ENCODE measurements around the gene PRKCB.

The PRKCB gene

GRCh38 chr16:23991066-23991465 lies 155.3 kb downstream of the PRKCB start:
- H3K9ac ChIP-seq (ENCODE audit: low read length): no peak overlapping the region
- no peak overlapping the region for H3K4me3 ChIP-seq (ENCODE audit: low read length)
- no peaks in the 10 kb centered on the region for H3K9me3 ChIP-seq (ENCODE audit: control insufficient read depth, low read length)
- H3K36me3 ChIP-seq (ENCODE audit: control insufficient read depth, insufficient read depth, low read length): no peaks in the 10 kb centered on the region
- H3K27me3 ChIP-seq (ENCODE audit: control insufficient read depth, insufficient read depth, low read length): no peaks in the 10 kb centered on the region
- no peaks in the 10 kb centered on the region for H3K4me1 ChIP-seq (ENCODE audit: control insufficient read depth, insufficient read depth, low read length)

- H3K36me3 ChIP-seq (ENCODE audit: control insufficient read depth, insufficient read depth, low read length): no peaks in the 10 kb centered on the region
- no peak overlapping the region for H3K4me3 ChIP-seq (ENCODE audit: low read length)
- H3K4me1 ChIP-seq (ENCODE audit: control insufficient read depth, insufficient read depth, low read length): no peaks in the 10 kb centered on the region
- H3K9me3 ChIP-seq (ENCODE audit: control insufficient read depth, low read length): no peaks in the 10 kb centered on the region
- no peaks in the 10 kb centered on the region for H3K27me3 ChIP-seq (ENCODE audit: control insufficient read depth, insufficient read depth, low read length)
- no peak overlapping the region for H3K9ac ChIP-seq (ENCODE audit: low read length)
Observed at GRCh38 chr16:23994615-23995014, 158.8 kb downstream of the PRKCB start.

- no peaks in the 10 kb centered on the region for H3K9me3 ChIP-seq (ENCODE audit: control insufficient read depth, low read length)
- H3K4me1 ChIP-seq (ENCODE audit: control insufficient read depth, insufficient read depth, low read length): no peaks in the 10 kb centered on the region
- H3K36me3 ChIP-seq (ENCODE audit: control insufficient read depth, insufficient read depth, low read length): no peaks in the 10 kb centered on the region
- no peaks in the 10 kb centered on the region for H3K27me3 ChIP-seq (ENCODE audit: control insufficient read depth, insufficient read depth, low read length)
- H3K4me3 ChIP-seq (ENCODE audit: low read length): no peak overlapping the region
- no peak overlapping the region for H3K9ac ChIP-seq (ENCODE audit: low read length)
Observed at GRCh38 chr16:23996258-23996955, 160.6 kb downstream of the PRKCB start.

GRCh38 chr16:23998771-23999170 lies 163.0 kb downstream of the PRKCB start:
- no peaks in the 10 kb centered on the region for H3K9me3 ChIP-seq (ENCODE audit: control insufficient read depth, low read length)
- H3K27me3 ChIP-seq (ENCODE audit: control insufficient read depth, insufficient read depth, low read length): no peaks in the 10 kb centered on the region
- H3K4me1 ChIP-seq (ENCODE audit: control insufficient read depth, insufficient read depth, low read length): no peaks in the 10 kb centered on the region
- H3K4me3 ChIP-seq (ENCODE audit: low read length): no peak overlapping the region
- no peaks in the 10 kb centered on the region for H3K36me3 ChIP-seq (ENCODE audit: control insufficient read depth, insufficient read depth, low read length)
- no peak overlapping the region for H3K9ac ChIP-seq (ENCODE audit: low read length)

- Histone ChIP-seq H3K27me3 (ENCODE audit: control insufficient read depth, insufficient read depth, low read length) (no peaks in the 10 kb centered on the region), H3K4me3 (ENCODE audit: low read length) (no peak overlapping the region), H3K9me3 (ENCODE audit: control insufficient read depth, low read length) (no peaks in the 10 kb centered on the region), H3K9ac (ENCODE audit: low read length) (no peak overlapping the region), H3K4me1 (ENCODE audit: control insufficient read depth, insufficient read depth, low read length) (no peaks in the 10 kb centered on the region), H3K36me3 (ENCODE audit: control insufficient read depth, insufficient read depth, low read length) (no peaks in the 10 kb centered on the region)
Observed at GRCh38 chr16:23999663-24000062, 163.9 kb downstream of the PRKCB start.

GRCh38 chr16:24001710-24002109 lies 165.9 kb downstream of the PRKCB start:
- Histone ChIP-seq H3K9me3 (ENCODE audit: control insufficient read depth, low read length) (no peaks in the 10 kb centered on the region), H3K4me1 (ENCODE audit: control insufficient read depth, insufficient read depth, low read length) (no peaks in the 10 kb centered on the region), H3K9ac (ENCODE audit: low read length) (no peak overlapping the region), H3K27me3 (ENCODE audit: control insufficient read depth, insufficient read depth, low read length) (no peaks in the 10 kb centered on the region), H3K4me3 (ENCODE audit: low read length) (no peak overlapping the region), H3K36me3 (ENCODE audit: control insufficient read depth, insufficient read depth, low read length) (no peaks in the 10 kb centered on the region)

GRCh38 chr16:24002619-24003018 lies 166.8 kb downstream of the PRKCB start:
- no peaks in the 10 kb centered on the region for H3K9me3 ChIP-seq (ENCODE audit: control insufficient read depth, low read length)
- H3K4me3 ChIP-seq (ENCODE audit: low read length): no peak overlapping the region
- no peaks in the 10 kb centered on the region for H3K27me3 ChIP-seq (ENCODE audit: control insufficient read depth, insufficient read depth, low read length)
- no peaks in the 10 kb centered on the region for H3K4me1 ChIP-seq (ENCODE audit: control insufficient read depth, insufficient read depth, low read length)
- no peak overlapping the region for H3K9ac ChIP-seq (ENCODE audit: low read length)
- no peaks in the 10 kb centered on the region for H3K36me3 ChIP-seq (ENCODE audit: control insufficient read depth, insufficient read depth, low read length)

GRCh38 chr16:24005577-24005976 lies 169.8 kb downstream of the PRKCB start:
- peaks cover 1% of the 10 kb centered on the region for H3K4me1 ChIP-seq (ENCODE audit: control insufficient read depth, insufficient read depth, low read length)
- H3K9me3 ChIP-seq (ENCODE audit: control insufficient read depth, low read length): no peaks in the 10 kb centered on the region
- no peaks in the 10 kb centered on the region for H3K36me3 ChIP-seq (ENCODE audit: control insufficient read depth, insufficient read depth, low read length)
- H3K9ac ChIP-seq (ENCODE audit: low read length): no peak overlapping the region
- H3K27me3 ChIP-seq (ENCODE audit: control insufficient read depth, insufficient read depth, low read length): no peaks in the 10 kb centered on the region
- no peak overlapping the region for H3K4me3 ChIP-seq (ENCODE audit: low read length)

- no peaks in the 10 kb centered on the region for H3K36me3 ChIP-seq (ENCODE audit: control insufficient read depth, insufficient read depth, low read length)
- peaks cover 16% of the 10 kb centered on the region for H3K4me1 ChIP-seq (ENCODE audit: control insufficient read depth, insufficient read depth, low read length)
- no peak overlapping the region for H3K9ac ChIP-seq (ENCODE audit: low read length)
Observed at GRCh38 chr16:24007391-24007790, 171.6 kb downstream of the PRKCB start.

GRCh38 chr16:24007934-24008333 lies 172.2 kb downstream of the PRKCB start:
- no peaks in the 10 kb centered on the region for H3K36me3 ChIP-seq (ENCODE audit: control insufficient read depth, insufficient read depth, low read length)
- H3K9me3 ChIP-seq (ENCODE audit: control insufficient read depth, low read length): no peaks in the 10 kb centered on the region
- H3K4me1 ChIP-seq (ENCODE audit: control insufficient read depth, insufficient read depth, low read length): peaks cover 16% of the 10 kb centered on the region
- H3K27me3 ChIP-seq (ENCODE audit: control insufficient read depth, insufficient read depth, low read length): no peaks in the 10 kb centered on the region
- no peak overlapping the region for H3K4me3 ChIP-seq (ENCODE audit: low read length)
- H3K9ac ChIP-seq (ENCODE audit: low read length): no peak overlapping the region

More at GRCh38 chr16:24007391-24007790, 171.6 kb downstream of the PRKCB start:
- no peaks in the 10 kb centered on the region for H3K9me3 ChIP-seq (ENCODE audit: control insufficient read depth, low read length)
- H3K27me3 ChIP-seq (ENCODE audit: control insufficient read depth, insufficient read depth, low read length): no peaks in the 10 kb centered on the region
- H3K4me3 ChIP-seq (ENCODE audit: low read length): no peak overlapping the region

GRCh38 chr16:24009098-24009497 lies 173.3 kb downstream of the PRKCB start:
- no peaks in the 10 kb centered on the region for H3K9me3 ChIP-seq (ENCODE audit: control insufficient read depth, low read length)
- no peak overlapping the region for H3K4me3 ChIP-seq (ENCODE audit: low read length)
- no peak overlapping the region for H3K9ac ChIP-seq (ENCODE audit: low read length)
- H3K27me3 ChIP-seq (ENCODE audit: control insufficient read depth, insufficient read depth, low read length): no peaks in the 10 kb centered on the region
- H3K36me3 ChIP-seq (ENCODE audit: control insufficient read depth, insufficient read depth, low read length): no peaks in the 10 kb centered on the region
- peaks cover 22% of the 10 kb centered on the region for H3K4me1 ChIP-seq (ENCODE audit: control insufficient read depth, insufficient read depth, low read length)

- Histone ChIP-seq H3K9ac (ENCODE audit: low read length) (no peak overlapping the region), H3K27me3 (ENCODE audit: control insufficient read depth, insufficient read depth, low read length) (no peaks in the 10 kb centered on the region), H3K4me3 (ENCODE audit: low read length) (no peak overlapping the region), H3K4me1 (ENCODE audit: control insufficient read depth, insufficient read depth, low read length) (peaks cover 31% of the 10 kb centered on the region), H3K36me3 (ENCODE audit: control insufficient read depth, insufficient read depth, low read length) (no peaks in the 10 kb centered on the region), H3K9me3 (ENCODE audit: control insufficient read depth, low read length) (no peaks in the 10 kb centered on the region)
Observed at GRCh38 chr16:24009955-24010354, 174.2 kb downstream of the PRKCB start.
